ENCODE results near the gene UNC5A.

UNC5A gene

GRCh38 chr5:176895831-176896230, 85.5 kb downstream of the UNC5A start:
- H3K9me3 ChIP-seq (replicated peaks in 1 of 11), result no peaks in the 10 kb centered on the region
- no peaks in the 10 kb centered on the region; a peak in 1 of 22 replicates for H3K27me3 ChIP-seq
- peaks cover 0 to 21% (median 5%) of the 10 kb centered on the region in 11 experiments; a peak in 9 of 22 replicates for H4K20me1 ChIP-seq
- peaks cover 0 to 40% (median 6%) of the 10 kb centered on the region in 11 experiments; a peak in 13 of 22 replicates for H3K36me3 ChIP-seq
- peaks cover 20 to 87% (median 50%) of the 10 kb centered on the region in 10 experiments for H3K4me1 ChIP-seq
- peak overlapping the region in 7 of 11 experiments; percentile 3 to 82 (median 34); a peak in 12 of 22 replicates for H3K27ac ChIP-seq
- peak overlapping the region in 3 of 11 experiments; percentile 0 to 57 (median 45); a peak in 4 of 22 replicates for H3K9ac ChIP-seq
- no peak overlapping the region for H3K4me3 ChIP-seq
- H3K4me2 ChIP-seq, result peak overlapping the region in 9 of 11 experiments; percentile 9 to 97 (median 87); a peak in 16 of 22 replicates
- TF ChIP-seq Cebpa-rat (IDR thresholded peaks at IDR 0.05), result no peak

GRCh38 chr5:176897263-176897662, 86.9 kb downstream of the UNC5A start:
- H3K4me1 ChIP-seq, result peaks cover 20 to 99% (median 58%) of the 10 kb centered on the region in 10 experiments
- no peak for TF ChIP-seq Cebpa-rat (IDR thresholded peaks at IDR 0.05)
- H4K20me1 ChIP-seq, result peaks cover 0 to 20% (median 0%) of the 10 kb centered on the region in 11 experiments; a peak in 7 of 22 replicates
- H3K27me3 ChIP-seq, result no peaks in the 10 kb centered on the region
- H3K27ac ChIP-seq, result peak overlapping the region in 3 of 11 experiments; percentile 82 to 86 (median 82); a peak in 5 of 22 replicates
- H3K4me2 ChIP-seq, result peak overlapping the region in 7 of 11 experiments; percentile 31 to 97 (median 93); a peak in 11 of 22 replicates
- peaks cover 10 to 25% (median 14%) of the 10 kb centered on the region in 11 experiments; a peak in 20 of 22 replicates for H3K36me3 ChIP-seq
- H3K9me3 ChIP-seq (replicated peaks in 1 of 11), result no peaks in the 10 kb centered on the region
- H3K9ac ChIP-seq, result peak overlapping the region in 1 of 11 experiments; percentile 74; a peak in 1 of 22 replicates
- H3K4me3 ChIP-seq, result peak overlapping the region in 4 of 10 experiments; percentile 43 to 65 (median 58); a peak in 7 of 20 replicates

GRCh38 chr5:176899296-176899891, 89.0 kb downstream of the UNC5A start, which contains the start of gene HK3:
Gene HK3 (minus strand): TSS chr5:176899346. CDS start chr5:176896159, 3,187 bp downstream.
- peaks cover 0 to 25% (median 0%) of the 10 kb centered on the region in 11 experiments; a peak in 4 of 22 replicates for H4K20me1 ChIP-seq
- peak within 1 kb of the TSS in 6 of 10 experiments; percentile 11 to 65 (median 49); a peak in 11 of 20 replicates for H3K4me3 ChIP-seq
- peaks cover 20 to 99% (median 60%) of the 10 kb centered on the region in 10 experiments for H3K4me1 ChIP-seq
- peak within 1 kb of the TSS; percentile 43 to 86 (median 73); a peak in 21 of 22 replicates for H3K27ac ChIP-seq
- no peaks in the 10 kb centered on the region for H3K9me3 ChIP-seq (replicated peaks in 1 of 11)
- TF ChIP-seq Cebpa-rat (IDR thresholded peaks at IDR 0.05), result peak in 7 of 11 experiments; percentile 50 to 78 (median 71); a peak in 13 of 22 replicates
- peak within 1 kb of the TSS; percentile 54 to 97 (median 87) for H3K4me2 ChIP-seq
- peaks cover 13 to 40% (median 31%) of the 10 kb centered on the region in 11 experiments for H3K36me3 ChIP-seq
- H3K9ac ChIP-seq, result peak within 1 kb of the TSS in 10 of 11 experiments; percentile 25 to 74 (median 62); a peak in 16 of 22 replicates
- H3K27me3 ChIP-seq, result no peaks in the 10 kb centered on the region

- peak overlapping the region in 4 of 10 experiments; percentile 42 to 65 (median 52); a peak in 5 of 20 replicates for H3K4me3 ChIP-seq
- H3K27ac ChIP-seq, result peak overlapping the region; percentile 8 to 86 (median 73); a peak in 18 of 22 replicates
- H3K4me1 ChIP-seq, result peaks cover 20 to 95% (median 58%) of the 10 kb centered on the region in 10 experiments
- no peaks in the 10 kb centered on the region for H3K9me3 ChIP-seq (replicated peaks in 1 of 11)
- H3K36me3 ChIP-seq, result peaks cover 19 to 48% (median 39%) of the 10 kb centered on the region in 11 experiments
- peak overlapping the region in 9 of 11 experiments; percentile 7 to 74 (median 56); a peak in 15 of 22 replicates for H3K9ac ChIP-seq
- no peak for TF ChIP-seq Cebpa-rat (IDR thresholded peaks at IDR 0.05)
- H3K4me2 ChIP-seq, result peak overlapping the region; percentile 54 to 97 (median 87)
- peaks cover 0 to 25% (median 0%) of the 10 kb centered on the region in 11 experiments; a peak in 4 of 22 replicates for H4K20me1 ChIP-seq
- no peaks in the 10 kb centered on the region for H3K27me3 ChIP-seq
Observed at GRCh38 chr5:176899946-176900779, 89.8 kb downstream of the UNC5A start.

GRCh38 chr5:176900780-176901204, 90.4 kb downstream of the UNC5A start:
- peaks cover 0 to 27% (median 0%) of the 10 kb centered on the region in 11 experiments; a peak in 4 of 22 replicates for H4K20me1 ChIP-seq
- H3K27me3 ChIP-seq, result no peaks in the 10 kb centered on the region
- H3K4me1 ChIP-seq, result peaks cover 20 to 89% (median 52%) of the 10 kb centered on the region in 10 experiments
- H3K9ac ChIP-seq, result peak overlapping the region in 4 of 11 experiments; percentile 22 to 74 (median 46); a peak in 4 of 22 replicates
- peaks cover 24 to 54% (median 45%) of the 10 kb centered on the region in 11 experiments for H3K36me3 ChIP-seq
- TF ChIP-seq Cebpa-rat (IDR thresholded peaks at IDR 0.05), result no peak
- H3K9me3 ChIP-seq (replicated peaks in 1 of 11), result no peaks in the 10 kb centered on the region
- peak overlapping the region in 10 of 11 experiments; percentile 35 to 86 (median 74); a peak in 15 of 22 replicates for H3K27ac ChIP-seq
- peak overlapping the region in 9 of 11 experiments; percentile 70 to 97 (median 88); a peak in 14 of 22 replicates for H3K4me2 ChIP-seq
- H3K4me3 ChIP-seq, result no peak overlapping the region

GRCh38 chr5:176901260-176902101, 91.1 kb downstream of the UNC5A start:
- Histone ChIP-seq H3K4me3 (no peak overlapping the region), H4K20me1 (peaks cover 0 to 32% (median 0%) of the 10 kb centered on the region in 11 experiments; a peak in 5 of 22 replicates), H3K4me1 (peaks cover 20 to 82% (median 46%) of the 10 kb centered on the region in 10 experiments), H3K9ac (peak overlapping the region in 5 of 11 experiments; percentile 8 to 53 (median 48); a peak in 6 of 22 replicates), H3K27ac (peak overlapping the region in 6 of 11 experiments; percentile 47 to 86 (median 80); a peak in 12 of 22 replicates), H3K9me3 (replicated peaks in 1 of 11) (no peaks in the 10 kb centered on the region), H3K36me3 (peaks cover 29 to 61% (median 52%) of the 10 kb centered on the region in 11 experiments), H3K4me2 (peak overlapping the region in 5 of 11 experiments; percentile 87 to 97 (median 94); a peak in 10 of 22 replicates), H3K27me3 (no peaks in the 10 kb centered on the region)
- no peak for TF ChIP-seq Cebpa-rat (IDR thresholded peaks at IDR 0.05)

GRCh38 chr5:176902102-176902814, 91.9 kb downstream of the UNC5A start:
- Histone ChIP-seq H3K27ac (peak overlapping the region in 6 of 11 experiments; percentile 18 to 86 (median 78); a peak in 11 of 22 replicates), H3K9ac (peak overlapping the region in 4 of 11 experiments; percentile 17 to 53 (median 49); a peak in 5 of 22 replicates), H4K20me1 (peaks cover 0 to 36% (median 0%) of the 10 kb centered on the region in 11 experiments; a peak in 6 of 22 replicates), H3K4me2 (peak overlapping the region in 5 of 11 experiments; percentile 16 to 97 (median 93); a peak in 9 of 22 replicates), H3K4me1 (peaks cover 19 to 74% (median 40%) of the 10 kb centered on the region in 10 experiments), H3K9me3 (replicated peaks in 1 of 11) (no peaks in the 10 kb centered on the region), H3K36me3 (peaks cover 37 to 69% (median 60%) of the 10 kb centered on the region in 11 experiments), H3K4me3 (no peak overlapping the region), H3K27me3 (no peaks in the 10 kb centered on the region)
- no peak for TF ChIP-seq Cebpa-rat (IDR thresholded peaks at IDR 0.05)
